Measurements from ENCODE around the gene KIR3DL3. TPM values are rescaled to one million over a fixed set of nuclear protein-coding genes. Genes with fewer than 3 reads are reported as not detected.
"Not testable (repeated sequence)": the region's sequence is repeated elsewhere in the genome, so short reads cannot be mapped to it uniquely, and the experiment has no call there.

Gene KIR3DL3
- polyA plus RNA-seq, 3 donors = not detected

DNA sequence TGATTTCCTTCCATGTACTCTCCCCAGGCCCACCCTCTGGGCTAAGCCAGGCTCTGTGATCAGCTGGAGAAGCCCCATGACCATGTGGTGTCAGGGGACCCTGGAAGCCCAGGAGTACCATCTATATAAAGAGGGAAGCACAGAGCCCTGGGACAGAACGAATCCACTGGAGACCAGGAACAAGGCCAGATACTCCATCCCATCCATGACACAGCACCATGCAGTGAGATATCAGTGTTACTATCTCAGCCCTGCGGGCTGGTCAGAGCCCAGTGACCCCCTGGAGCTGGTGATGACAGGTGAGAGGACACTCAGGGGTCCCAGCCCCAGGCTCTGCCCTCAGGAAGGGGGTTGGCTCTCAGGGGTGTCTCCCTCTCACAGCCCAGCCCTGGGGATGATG is 27.5 kb upstream of the KIR3DL3 start:
- H3K4me3 Mint-ChIP-seq = peak overlapping the region; percentile 4 to 65
- peak overlapping the region; percentile 62 for H3K4me2 ChIP-seq (replicated peaks; ENCODE audit: extremely low read depth, low read length, poor library complexity, severe bottlenecking)

DNA sequence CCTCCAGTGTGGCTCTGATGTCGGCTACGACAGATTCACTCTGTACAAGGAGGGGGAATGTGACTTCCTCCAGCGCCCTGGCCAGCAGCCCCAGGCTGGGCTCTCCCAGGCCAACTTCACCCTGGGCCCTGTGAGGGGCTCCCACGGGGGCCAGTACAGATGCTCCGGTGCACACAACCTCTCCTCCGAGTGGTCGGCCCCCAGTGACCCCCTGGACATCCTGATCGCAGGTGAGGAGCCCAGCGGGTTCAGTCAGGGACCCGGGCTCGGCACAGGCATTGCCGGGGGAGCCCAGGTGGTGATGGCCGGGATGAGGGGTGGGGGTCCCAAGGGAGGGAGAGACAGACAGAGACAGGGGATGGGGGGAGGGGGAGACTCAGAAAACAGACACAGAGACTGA is 26.5 kb upstream of the KIR3DL3 start:
- DNase-seq; H3K9me3 Mint-ChIP-seq; H2AFZ ChIP-seq (ENCODE audit: insufficient read depth, low read depth, low read length, poor library complexity, severe bottlenecking); H3K9ac ChIP-seq (ENCODE audit: insufficient read depth, low read length, poor library complexity, severe bottlenecking); H3K9me3 ChIP-seq (replicated peaks in 1 of 2; ENCODE audit: control insufficient read depth in 1 of 2, insufficient read depth in 1 of 2, low read length in 2 of 2); H3K4me3 ChIP-seq (replicated peaks in 1 of 3; ENCODE audit: low read depth in 2 of 3, low read length in 3 of 3); H3K4me2 ChIP-seq (replicated peaks; ENCODE audit: extremely low read depth, low read length, poor library complexity, severe bottlenecking); H3K4me3 Mint-ChIP-seq; H3K79me2 ChIP-seq (ENCODE audit: insufficient read depth, low read length); H3K36me3 ChIP-seq (replicated peaks in 1 of 2; ENCODE audit: control insufficient read depth in 1 of 2, insufficient read depth in 2 of 2, low read length in 2 of 2); H3K27ac ChIP-seq (ENCODE audit: low read depth in 1 of 2, low read length in 2 of 2); H4K20me1 ChIP-seq (ENCODE audit: insufficient read depth, low read length); H3K27me3 ChIP-seq (ENCODE audit: control insufficient read depth in 2 of 2, insufficient read depth in 2 of 2, low read length in 2 of 2); intact Hi-C loops (cut with micrococcal nuclease): not testable (repeated sequence)
- H3K27me3 Mint-ChIP-seq (ENCODE audit: low read depth in 3 of 3) = peaks cover 3 to 19% (median 10%) of the 10 kb centered on the region in 3 donors
- peaks cover 41% of the 10 kb centered on the region for H3K4me1 Mint-ChIP-seq
- peak overlapping the region in 1 of 7 donors; percentile 43 for H3K27ac Mint-ChIP-seq
- peaks cover 37 to 39% of the 10 kb centered on the region in 2 donors for H3K4me1 ChIP-seq (ENCODE audit: control insufficient read depth in 1 of 2, insufficient read depth in 2 of 2, low read length in 2 of 2)
- H3K36me3 Mint-ChIP-seq = peaks cover 4 to 18% of the 10 kb centered on the region in 2 donors
- 86% methylated on average over 10 of the region's 13 CpGs for WGBS (ENCODE audit: insufficient coverage)

More for the DNA sequence above, 27.5 kb upstream of the KIR3DL3 start:
- Histone ChIP-seq H3K27ac (ENCODE audit: low read depth in 1 of 2, low read length in 2 of 2) (peak overlapping the region in 1 of 2 donors; percentile 48), H3K9me3 (replicated peaks in 1 of 2; ENCODE audit: control insufficient read depth in 1 of 2, insufficient read depth in 1 of 2, low read length in 2 of 2) (no peaks in the 10 kb centered on the region), H3K27me3 (ENCODE audit: control insufficient read depth in 2 of 2, insufficient read depth in 2 of 2, low read length in 2 of 2) (peaks cover 0 to 3% of the 10 kb centered on the region in 2 donors), H3K36me3 (replicated peaks in 1 of 2; ENCODE audit: control insufficient read depth in 1 of 2, insufficient read depth in 2 of 2, low read length in 2 of 2) (no peaks in the 10 kb centered on the region), H3K9ac (ENCODE audit: insufficient read depth, low read length, poor library complexity, severe bottlenecking) (peak overlapping the region; percentile 20), H4K20me1 (ENCODE audit: insufficient read depth, low read length) (no peaks in the 10 kb centered on the region), H3K4me3 (replicated peaks in 1 of 3; ENCODE audit: low read depth in 2 of 3, low read length in 3 of 3) (peak overlapping the region in 1 of 3 experiments; percentile 54), H3K79me2 (ENCODE audit: insufficient read depth, low read length) (peaks cover 3% of the 10 kb centered on the region), H3K4me1 (ENCODE audit: control insufficient read depth in 1 of 2, insufficient read depth in 2 of 2, low read length in 2 of 2) (peaks cover 45 to 46% of the 10 kb centered on the region in 2 donors), H2AFZ (ENCODE audit: insufficient read depth, low read depth, low read length, poor library complexity, severe bottlenecking) (peak overlapping the region; percentile 36)
- TF ChIP-seq, protein P1, sequence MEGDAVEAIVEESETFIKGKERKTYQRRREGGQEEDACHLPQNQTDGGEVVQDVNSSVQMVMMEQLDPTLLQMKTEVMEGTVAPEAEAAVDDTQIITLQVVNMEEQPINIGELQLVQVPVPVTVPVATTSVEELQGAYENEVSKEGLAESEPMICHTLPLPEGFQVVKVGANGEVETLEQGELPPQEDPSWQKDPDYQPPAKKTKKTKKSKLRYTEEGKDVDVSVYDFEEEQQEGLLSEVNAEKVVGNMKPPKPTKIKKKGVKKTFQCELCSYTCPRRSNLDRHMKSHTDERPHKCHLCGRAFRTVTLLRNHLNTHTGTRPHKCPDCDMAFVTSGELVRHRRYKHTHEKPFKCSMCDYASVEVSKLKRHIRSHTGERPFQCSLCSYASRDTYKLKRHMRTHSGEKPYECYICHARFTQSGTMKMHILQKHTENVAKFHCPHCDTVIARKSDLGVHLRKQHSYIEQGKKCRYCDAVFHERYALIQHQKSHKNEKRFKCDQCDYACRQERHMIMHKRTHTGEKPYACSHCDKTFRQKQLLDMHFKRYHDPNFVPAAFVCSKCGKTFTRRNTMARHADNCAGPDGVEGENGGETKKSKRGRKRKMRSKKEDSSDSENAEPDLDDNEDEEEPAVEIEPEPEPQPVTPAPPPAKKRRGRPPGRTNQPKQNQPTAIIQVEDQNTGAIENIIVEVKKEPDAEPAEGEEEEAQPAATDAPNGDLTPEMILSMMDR (IDR thresholded peaks at IDR 0.05) = no peak
- H3K27ac Mint-ChIP-seq = peak overlapping the region in 2 of 7 donors; percentile 4 to 71
- WGBS (ENCODE audit: insufficient coverage) = no CpG with 5 or more reads among the region's 2 CpGs
- peaks cover 0 to 3% (median 2%) of the 10 kb centered on the region in 7 donors for H3K9me3 Mint-ChIP-seq
- peaks cover 48% of the 10 kb centered on the region for H3K4me1 Mint-ChIP-seq
- DNase-seq = no peak
- H3K36me3 Mint-ChIP-seq = peaks cover 4 to 18% of the 10 kb centered on the region in 2 donors
- peaks cover 7 to 16% (median 7%) of the 10 kb centered on the region in 3 donors for H3K27me3 Mint-ChIP-seq (ENCODE audit: low read depth in 3 of 3)
- intact Hi-C loops (cut with micrococcal nuclease) = no loop called here
